K562 (cell line): ENCODE results near the gene GAL3ST3. TPM values are rescaled to one million over a fixed set of nuclear protein-coding genes. Genes with fewer than 3 reads are reported as not detected.
A peak's percentile ranks its signal among the peaks of the same experiment; 100 is the strongest.

Source experiments
- ATAC-seq: fragments of 200-7000 bp; cut with Tn5 transposase; 3 replicates; pipeline ENCODE4 v1.9.1; 2020; ENCODE audit warnings: moderate library complexity
- BruUV-seq: library from RNA; stranded (reverse); fragments of 400-500 nt; replicated peaks from 2 replicates; lab custom pipeline; 2021; lab: Mats Ljungman, UMichigan
- CTCF ChIA-PET: fragments of 300-600 bp; formaldehyde crosslinking; extraction: SDS; loops from one replicate; lab custom pipeline; 2021; ENCODE audit warnings: low intra/inter-chr PET ratio; lab: Yijun Ruan, JAX
- POLR2A ChIA-PET: fragments of 300-600, 350-650 bp; sonication (Branson Sonifier 250); formaldehyde crosslinking; extraction: SDS; loops from one replicate; lab custom pipeline; 2021; ENCODE audit warnings: antibody characterized with exemption, inconsistent platforms; lab: Yijun Ruan, JAX
- DNase-seq, 4 experiments: peaks; one replicate each; pipeline versions ENCODE4 v3.0.0 to v3.0.0-alpha.2; 2011 to 2018; ENCODE audit warnings: low spot score in 3 of 4, mixed read lengths in 3 of 4; ENCODE audit errors: extremely low read depth in 1 of 4
- FAIRE-seq: peaks from 2 replicates; lab custom pipeline; 2011; peaks lifted over from hg19 to GRCh38; lab: Jason Lieb, UNC
- H2AFZ ChIP-seq: 2 replicates; pipeline ENCODE4 v1.6.0; 2011; ENCODE audit warnings: low read depth, low read length, control low read depth, inconsistent platforms
- H3K27ac ChIP-seq: fragments of 200-600 bp; 3 replicates; pipeline ENCODE4 v1.8.0; 2011; ENCODE audit warnings: low read depth, mild to moderate bottlenecking, control low read depth, inconsistent platforms, low read length, moderate library complexity, mixed read lengths; ENCODE audit errors: extremely low read depth
- H3K27me3 ChIP-seq, 2 experiments: fragments of 300-600 bp in 1 of 2; 2 replicates in 1 of 2; 3 replicates in 1 of 2; pipeline versions ENCODE4 v1.6.0 to v1.8.0; 2011; ENCODE audit warnings: inconsistent platforms in 2 of 2, low read length in 2 of 2, mild to moderate bottlenecking in 1 of 2, mixed read lengths in 1 of 2, moderate library complexity in 1 of 2; ENCODE audit not compliant: control insufficient read depth in 2 of 2, insufficient read depth in 2 of 2
- H3K36me3 ChIP-seq: fragments of 300-600 bp; 3 replicates; pipeline ENCODE4 v1.8.0; 2011; ENCODE audit warnings: mild to moderate bottlenecking, low read length, inconsistent platforms; ENCODE audit not compliant: control insufficient read depth, insufficient read depth
- H3K4me1 ChIP-seq, 2 experiments: fragments of 200-600 bp in 1 of 2; replicated peaks in 1 of 2; 2 replicates in 1 of 2; 3 replicates in 1 of 2; pipeline versions ENCODE4 v1.5.1 to v1.8.0; 2011; ENCODE audit warnings: inconsistent platforms in 2 of 2, low read length in 2 of 2, mild to moderate bottlenecking in 1 of 2, mixed read lengths in 1 of 2, moderate library complexity in 1 of 2; ENCODE audit not compliant: control insufficient read depth in 2 of 2, insufficient read depth in 2 of 2
- H3K4me2 ChIP-seq: 2 replicates; pipeline ENCODE4 v1.6.1; 2011; ENCODE audit warnings: low read length, control low read depth, inconsistent platforms, mixed read lengths; ENCODE audit not compliant: insufficient read depth
- H3K4me3 ChIP-seq: fragments of 200-600 bp; sonication (generic), shearing (Covaris generic); 2 replicates; pipeline ENCODE4 v1.5.1; 2016; ENCODE audit warnings: control low read depth, inconsistent platforms
- H3K79me2 ChIP-seq: fragments of 200-600 bp; 3 replicates; pipeline ENCODE4 v1.8.0; 2011; ENCODE audit warnings: low read length, inconsistent platforms; ENCODE audit not compliant: control insufficient read depth, insufficient read depth
- H3K9ac ChIP-seq, 2 experiments: 2 replicates each; pipeline versions ENCODE4 v1.6.0 to v1.6.1; 2011; ENCODE audit warnings: low read depth in 2 of 2, low read length in 2 of 2, control low read depth in 1 of 2, inconsistent platforms in 1 of 2, mild to moderate bottlenecking in 1 of 2, mixed read lengths in 1 of 2; ENCODE audit not compliant: insufficient read depth in 1 of 2
- H3K9me1 ChIP-seq: one replicate; pipeline ENCODE4 v1.6.0; 2011; ENCODE audit warnings: inconsistent platforms, mild to moderate bottlenecking, low read length, moderate library complexity; ENCODE audit not compliant: control insufficient read depth, insufficient read depth
- H3K9me3 ChIP-seq: replicated peaks from 2 replicates; pipeline ENCODE4 v1.5.1; 2011; ENCODE audit warnings: low read depth, low read length, inconsistent platforms; ENCODE audit not compliant: control insufficient read depth, insufficient read depth
- H4K20me1 ChIP-seq: replicated peaks from 2 replicates; pipeline ENCODE4 v1.6.1; 2011; ENCODE audit warnings: low read length, inconsistent platforms, mixed read lengths; ENCODE audit not compliant: control insufficient read depth, insufficient read depth
- IRF2 ChIP-seq: sonication (generic); formaldehyde crosslinking; IDR thresholded peaks from 2 replicates; pipeline ENCODE4 v1.8.1; 2022; ENCODE audit warnings: mild to moderate bottlenecking, missing genetic modification reagents
- KLF1 ChIP-seq: fragments of 450-650 bp; IDR thresholded peaks from 2 replicates; pipeline ENCODE4 v1.6.1; 2016; ENCODE audit warnings: missing genetic modification characterization, missing compliant biosample characterization
- KLF16 ChIP-seq: IDR thresholded peaks from 2 replicates; pipeline ENCODE4 v1.6.1; 2016; ENCODE audit warnings: antibody characterized with exemption
- NR3C1 ChIP-seq: sonication (generic); formaldehyde crosslinking; IDR thresholded peaks from 2 replicates; pipeline ENCODE4 v1.8.1; 2022; ENCODE audit warnings: missing genetic modification reagents
- POLR3G ChIP-seq: IDR thresholded peaks from 2 replicates; pipeline ENCODE4 v1.6.1; 2011; ENCODE audit not compliant: insufficient read length, insufficient replicate concordance; ENCODE audit errors: extremely low read depth
- SAP30 ChIP-seq: fragments of 200-600 bp; sonication (generic); IDR thresholded peaks from 2 replicates; pipeline ENCODE4 v1.6.1; 2012; ENCODE audit warnings: borderline replicate concordance, low read depth, mild to moderate bottlenecking, moderate library complexity, low read length, control low read depth, inconsistent platforms; ENCODE audit not compliant: insufficient read depth, poor library complexity, severe bottlenecking
- STAT5B ChIP-seq: fragments of 250-450 bp; sonication (Bioruptor Pico); IDR thresholded peaks from 2 replicates; pipeline ENCODE4 v1.8.0; 2021; ENCODE audit warnings: mild to moderate bottlenecking, inconsistent platforms
- ZNF217 ChIP-seq: sonication (generic); formaldehyde crosslinking; IDR thresholded peaks from 2 replicates; pipeline ENCODE4 v1.8.0; 2022; ENCODE audit warnings: mild to moderate bottlenecking, missing genetic modification reagents
- WGBS: fragments of 100-300 bp; shearing (Covaris generic); methylation state at CpG from one replicate; pipeline ENCODE4 v1.1.6; 2016; ENCODE audit warnings: low coverage, mixed read lengths; ENCODE audit not compliant: insufficient coverage; ENCODE audit errors: missing lambda C conversion rate; 5-methylcytosine and 5-hydroxymethylcytosine counted together
- in situ Hi-C: fragments of 300-500 bp; cut with MboI; formaldehyde crosslinking; loops from 4 replicates; pipeline ENCODE4 v1.15.0; 2018; ENCODE audit warnings: inconsistent platforms, mixed read lengths
- intact Hi-C: fragments of 100-400 bp; cut with micrococcal nuclease; formaldehyde crosslinking; loops from 2 replicates; pipeline ENCODE4 v1.14.2; 2022
- polyA plus RNA-seq, 8 experiments: library from polyadenylated mRNA; depleted of rRNA in 4 of 8; stranded (reverse) in 5 of 8; unstranded in 3 of 8; fragments of >200 nt; fragmentation: Nextera tagmentation in 2 of 8; fragmentation: Illumina TruSeq in 1 of 8; extraction: Ambion mirVana in 2 of 8; extraction: Trizol in 1 of 8; gene quantifications; 2 replicates each; pipeline versions ENCODE4 v1.2.1 to v1.2.3, GENCODE V29; 2011 to 2014; ENCODE audit warnings: inconsistent platforms in 1 of 8, missing spikeins in 1 of 8
- total RNA-seq, 7 experiments: library from RNA; depleted of rRNA in 6 of 7; stranded (reverse); fragments of >200 nt in 6 of 7; fragmentation: Illumina TruSeq in 2 of 7; extraction: Trizol in 2 of 7; gene quantifications; 2 replicates each; pipeline versions ENCODE4 v1.2.1 to v1.2.3, GENCODE V29; 2011 to 2021; ENCODE audit warnings: low replicate concordance in 1 of 7
- TF ChIP-seq, protein P1 (sequence below): fragments of 250-450 bp; sonication (Bioruptor Pico); IDR thresholded peaks from 2 replicates; pipeline ENCODE4 v1.5.0; 2020; ENCODE audit warnings: mild to moderate bottlenecking
- TF ChIP-seq, protein P2 (sequence below): fragments of 450-650 bp; formaldehyde crosslinking; IDR thresholded peaks from 2 replicates; pipeline ENCODE4 v1.4.0; 2020; ENCODE audit warnings: mild to moderate bottlenecking, moderate library complexity
- TF ChIP-seq, protein P3 (sequence below): fragments of 450-650 bp; IDR thresholded peaks from one replicate; pipeline ENCODE4 v1.6.1; 2018; ENCODE audit warnings: mild to moderate bottlenecking, moderate library complexity; ENCODE audit not compliant: partially characterized antibody

The GAL3ST3 gene
- total and polyA plus RNA-seq, 9 of the 15 experiments (the other 6 are each of a cell fraction or from before 2014, with no cell fraction given): not detected

DNA sequence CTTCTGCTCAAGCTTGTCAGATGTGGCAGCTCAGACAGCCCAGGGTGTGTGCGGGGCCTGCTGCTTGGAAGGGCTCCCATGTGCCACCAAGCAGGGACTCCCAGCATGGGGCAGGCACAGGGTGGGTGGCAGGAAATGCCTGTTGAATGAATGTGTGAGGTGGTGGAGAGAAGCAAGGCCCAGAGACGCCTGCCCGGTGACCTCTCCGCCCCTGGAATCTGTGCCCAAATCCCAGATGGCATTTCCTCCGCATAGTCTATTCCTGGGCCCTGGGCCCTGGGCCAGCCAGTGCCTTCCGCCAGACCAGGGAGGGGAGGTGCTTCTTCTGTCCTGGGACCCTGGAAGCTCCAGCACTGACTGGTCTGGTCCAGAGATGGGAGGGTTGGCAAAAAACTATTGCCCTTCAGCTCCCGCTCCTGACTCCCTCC lies 33.5 kb downstream of the GAL3ST3 start:
- Histone ChIP-seq H2AFZ (no peak overlapping the region), H3K27me3 (no peaks in the 10 kb centered on the region), H3K9ac (peak overlapping the region in 1 of 2 experiments; percentile 50; a peak in 2 of 4 replicates), H3K4me3 (no peak overlapping the region), H3K36me3 (no peaks in the 10 kb centered on the region), H4K20me1 (no peaks in the 10 kb centered on the region), H3K4me2 (no peak overlapping the region), H3K79me2 (no peaks in the 10 kb centered on the region), H3K27ac (no peak overlapping the region), H3K9me1 (peaks cover 5% of the 10 kb centered on the region), H3K4me1 (peaks cover 29 to 68% of the 10 kb centered on the region in 2 experiments), H3K9me3 (no peaks in the 10 kb centered on the region)
- FAIRE-seq (no peak), ATAC-seq (no peak), DNase-seq (no peak)
- ChIA-PET POLR2A (interaction anchor here (1.6 kb wide), 1 partner anchor 10 kb away, joined by 4 read pairs; no protein-coding TSS in a partner anchor), CTCF (no interaction called here)
- 87% methylated on average over 7 of the region's 7 CpGs for WGBS
- BruUV-seq: no TSS peak
- intact Hi-C loops: no loop called here
- TF ChIP-seq NR3C1 (CRISPR knock-in tag): no peak
- TF ChIP-seq KLF16: no peak
- no peak for TF ChIP-seq IRF2 (CRISPR knock-in tag)
- no peak for TF ChIP-seq STAT5B
- TF ChIP-seq SAP30: no peak
- TF ChIP-seq, protein P1, sequence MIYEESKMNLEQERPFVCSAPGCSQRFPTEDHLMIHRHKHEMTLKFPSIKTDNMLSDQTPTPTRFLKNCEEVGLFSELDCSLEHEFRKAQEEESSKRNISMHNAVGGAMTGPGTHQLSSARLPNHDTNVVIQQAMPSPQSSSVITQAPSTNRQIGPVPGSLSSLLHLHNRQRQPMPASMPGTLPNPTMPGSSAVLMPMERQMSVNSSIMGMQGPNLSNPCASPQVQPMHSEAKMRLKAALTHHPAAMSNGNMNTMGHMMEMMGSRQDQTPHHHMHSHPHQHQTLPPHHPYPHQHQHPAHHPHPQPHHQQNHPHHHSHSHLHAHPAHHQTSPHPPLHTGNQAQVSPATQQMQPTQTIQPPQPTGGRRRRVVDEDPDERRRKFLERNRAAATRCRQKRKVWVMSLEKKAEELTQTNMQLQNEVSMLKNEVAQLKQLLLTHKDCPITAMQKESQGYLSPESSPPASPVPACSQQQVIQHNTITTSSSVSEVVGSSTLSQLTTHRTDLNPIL (CRISPR knock-in tag): no peak
- TF ChIP-seq, protein P2, sequence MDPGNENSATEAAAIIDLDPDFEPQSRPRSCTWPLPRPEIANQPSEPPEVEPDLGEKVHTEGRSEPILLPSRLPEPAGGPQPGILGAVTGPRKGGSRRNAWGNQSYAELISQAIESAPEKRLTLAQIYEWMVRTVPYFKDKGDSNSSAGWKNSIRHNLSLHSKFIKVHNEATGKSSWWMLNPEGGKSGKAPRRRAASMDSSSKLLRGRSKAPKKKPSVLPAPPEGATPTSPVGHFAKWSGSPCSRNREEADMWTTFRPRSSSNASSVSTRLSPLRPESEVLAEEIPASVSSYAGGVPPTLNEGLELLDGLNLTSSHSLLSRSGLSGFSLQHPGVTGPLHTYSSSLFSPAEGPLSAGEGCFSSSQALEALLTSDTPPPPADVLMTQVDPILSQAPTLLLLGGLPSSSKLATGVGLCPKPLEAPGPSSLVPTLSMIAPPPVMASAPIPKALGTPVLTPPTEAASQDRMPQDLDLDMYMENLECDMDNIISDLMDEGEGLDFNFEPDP: no peak
- TF ChIP-seq, protein P3, sequence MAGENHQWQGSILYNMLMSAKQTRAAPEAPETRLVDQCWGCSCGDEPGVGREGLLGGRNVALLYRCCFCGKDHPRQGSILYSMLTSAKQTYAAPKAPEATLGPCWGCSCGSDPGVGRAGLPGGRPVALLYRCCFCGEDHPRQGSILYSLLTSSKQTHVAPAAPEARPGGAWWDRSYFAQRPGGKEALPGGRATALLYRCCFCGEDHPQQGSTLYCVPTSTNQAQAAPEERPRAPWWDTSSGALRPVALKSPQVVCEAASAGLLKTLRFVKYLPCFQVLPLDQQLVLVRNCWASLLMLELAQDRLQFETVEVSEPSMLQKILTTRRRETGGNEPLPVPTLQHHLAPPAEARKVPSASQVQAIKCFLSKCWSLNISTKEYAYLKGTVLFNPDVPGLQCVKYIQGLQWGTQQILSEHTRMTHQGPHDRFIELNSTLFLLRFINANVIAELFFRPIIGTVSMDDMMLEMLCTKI: no peak
- no peak for TF ChIP-seq ZNF217 (CRISPR knock-in tag)
- no peak for TF ChIP-seq POLR3G
- TF ChIP-seq KLF1: no peak
- in situ Hi-C loops: no loop called here
